Panc1 (cell line): ENCODE results near the gene VIT. TPM values are rescaled to one million over a fixed set of nuclear protein-coding genes. Genes with fewer than 3 reads are reported as not detected.

Experiments used
- ATAC-seq: fragments of 200-7000 bp; cut with Tn5 transposase; 2 replicates; pipeline ENCODE4 v1.9.1; 2020; ENCODE audit warnings: mild to moderate bottlenecking, moderate library complexity
- BruUV-seq: library from RNA; stranded (reverse); fragments of 400-500 nt; replicated peaks from 2 replicates; lab custom pipeline; 2021; lab: Mats Ljungman, UMichigan
- CTCF ChIA-PET: fragments of 300-600 bp; sonication (Branson Sonifier 250); formaldehyde crosslinking; loops from one replicate; lab custom pipeline; 2022; ENCODE audit warnings: antibody characterized with exemption; lab: Charles Lee
- POLR2A ChIA-PET: fragments of 300-600 bp; sonication (Branson Sonifier 250); formaldehyde crosslinking; loops from one replicate; lab custom pipeline; 2022; ENCODE audit warnings: antibody characterized with exemption; lab: Charles Lee
- DNase-seq: peaks from one replicate; pipeline ENCODE4 v3.0.0-alpha.2; 2010; ENCODE audit warnings: low read depth, low spot score
- H3K27ac ChIP-seq: 2 replicates; pipeline ENCODE4 v1.5.1; 2011; ENCODE audit warnings: mild to moderate bottlenecking, low read length, inconsistent platforms
- H3K27me3 ChIP-seq: fragments of 200-500 bp; sonication (Bioruptor generic); 2 replicates; pipeline ENCODE4 v1.6.0; 2014; ENCODE audit warnings: low read length, inconsistent platforms; ENCODE audit not compliant: control insufficient read depth, insufficient read depth
- H3K36me3 ChIP-seq: fragments of 200-500 bp; sonication (Bioruptor generic); 2 replicates; pipeline ENCODE4 v1.5.1; 2014; ENCODE audit warnings: inconsistent platforms, mild to moderate bottlenecking, low read length, moderate library complexity; ENCODE audit not compliant: control insufficient read depth, insufficient read depth
- H3K4me1 ChIP-seq: 2 replicates; pipeline ENCODE4 v1.5.1; 2011; ENCODE audit warnings: inconsistent platforms, mild to moderate bottlenecking, low read length, moderate library complexity; ENCODE audit not compliant: control insufficient read depth, insufficient read depth
- H3K4me3 ChIP-seq, 2 experiments: 2 replicates each; pipeline ENCODE4 v1.5.1; 2011 to 2012; ENCODE audit warnings: low read depth in 2 of 2, low read length in 2 of 2, mild to moderate bottlenecking in 2 of 2, inconsistent platforms in 1 of 2, moderate library complexity in 1 of 2
- H3K9me3 ChIP-seq: fragments of 200-500 bp; sonication (Bioruptor generic); 2 replicates; pipeline ENCODE4 v1.5.1; 2014; ENCODE audit warnings: low read depth, mild to moderate bottlenecking, inconsistent platforms, low read length, moderate library complexity; ENCODE audit not compliant: control insufficient read depth, insufficient read depth
- CTCF ChIP-seq: fragments of 450-650 bp; IDR thresholded peaks from 2 replicates; pipeline ENCODE4 v1.5.1; 2017; ENCODE audit warnings: mild to moderate bottlenecking
- POLR2AphosphoS5 ChIP-seq: IDR thresholded peaks from 2 replicates; pipeline ENCODE4 v1.6.1; 2012; ENCODE audit warnings: mild to moderate bottlenecking, low read depth, low read length, moderate library complexity
- REST ChIP-seq, 2 experiments: IDR thresholded peaks; 2 replicates each; pipeline ENCODE4 v1.6.1; 2011 to 2012; ENCODE audit warnings: low read depth in 2 of 2, control low read depth in 1 of 2, low read length in 1 of 2, mild to moderate bottlenecking in 1 of 2, moderate library complexity in 1 of 2; ENCODE audit not compliant: insufficient read depth in 1 of 2
- SIN3A ChIP-seq: IDR thresholded peaks from 2 replicates; pipeline ENCODE4 v1.6.1; 2012; ENCODE audit warnings: low read depth, mild to moderate bottlenecking, low read length, moderate library complexity, borderline replicate concordance; ENCODE audit not compliant: insufficient read depth
- TCF7L2 ChIP-seq: IDR thresholded peaks from 2 replicates; pipeline ENCODE4 v1.6.1; 2011; ENCODE audit warnings: mild to moderate bottlenecking, low read depth, low read length, inconsistent platforms
- in situ Hi-C: cut with HindIII; loops from 2 replicates; pipeline ENCODE4 v1.10.0; 2016; ENCODE audit warnings: low sequenced_read_pairs, low pct_unique_long_range_greater_than_20kb
- intact Hi-C: fragments of 100-400 bp; cut with micrococcal nuclease; formaldehyde crosslinking; loops from one replicate; pipeline ENCODE4 v1.10.0; 2022; ENCODE audit not compliant: unreplicated experiment
- total RNA-seq: library from RNA; stranded (reverse); gene quantifications from one replicate; pipeline ENCODE4 v1.2.1, GENCODE V29; 2021; ENCODE audit not compliant: unreplicated experiment

VIT gene
- total RNA-seq, 1 experiment from 2014 or later: 0.77 TPM

- Histone ChIP-seq H3K9me3 (no peaks in the 10 kb centered on the region), H3K4me1 (no peaks in the 10 kb centered on the region), H3K4me3 (no peak overlapping the region), H3K36me3 (no peaks in the 10 kb centered on the region), H3K27me3 (no peaks in the 10 kb centered on the region), H3K27ac (no peak overlapping the region)
- in situ Hi-C loops: no loop called here
- ChIA-PET POLR2A (no interaction called here), CTCF (no interaction called here)
- ATAC-seq (no peak), DNase-seq (no peak)
- BruUV-seq: no TSS peak
- TF ChIP-seq CTCF (no peak), REST (IDR thresholded peaks at IDR 0.05; ENCODE audit: insufficient read depth in 1 of 2, low read depth in 2 of 2, low read length in 1 of 2) (no peak), SIN3A (no peak), TCF7L2 (no peak), POLR2AphosphoS5 (no peak)
- intact Hi-C loops: no loop called here
These were observed 77.4 kb downstream of the VIT start for GRCh38 chr2:36773947-36774346.

GRCh38 chr2:36775261-36775660, 78.8 kb downstream of the VIT start:
- Histone ChIP-seq H3K9me3 (no peaks in the 10 kb centered on the region), H3K4me3 (no peak overlapping the region), H3K4me1 (0 out of 2 replicates have a peak, but pooled peaks cover 2% of the 10 kb centered on the region), H3K27ac (no peak overlapping the region), H3K27me3 (no peaks in the 10 kb centered on the region), H3K36me3 (no peaks in the 10 kb centered on the region)
- intact Hi-C loops: no loop called here
- POLR2A ChIA-PET: no interaction called here
- TF ChIP-seq CTCF: no peak
- TF ChIP-seq POLR2AphosphoS5: no peak
- no peak for TF ChIP-seq TCF7L2
- no peak for TF ChIP-seq SIN3A
- no peak for TF ChIP-seq REST (IDR thresholded peaks at IDR 0.05; ENCODE audit: insufficient read depth in 1 of 2, low read depth in 2 of 2, low read length in 1 of 2)
- ATAC-seq: no peak
- DNase-seq: no peak
- CTCF ChIA-PET: interaction anchor here (1.5 kb wide), 1 partner anchor 11 kb away, joined by 3 read pairs; no protein-coding TSS in a partner anchor
- no TSS peak for BruUV-seq
- in situ Hi-C loops: no loop called here
